K562 (cell line): ENCODE measurements around the gene TOR1AIP2. TPM values are rescaled to one million over a fixed set of nuclear protein-coding genes. Genes with fewer than 3 reads are reported as not detected.

Source experiments
- CREM ChIP-seq: IDR thresholded peaks from 2 replicates; pipeline ENCODE4 v1.6.1; 2014; ENCODE audit warnings: antibody characterized with exemption, low read depth
- EHMT2 ChIP-seq: fragments of 450-650 bp; IDR thresholded peaks from 2 replicates; pipeline ENCODE4 v1.6.1; 2018; ENCODE audit warnings: antibody characterized with exemption
- ETV5 ChIP-seq: sonication (generic); formaldehyde crosslinking; IDR thresholded peaks from 2 replicates; pipeline ENCODE4 v1.4.0; 2020; ENCODE audit warnings: low read depth, mild to moderate bottlenecking, missing genetic modification reagents
- ILK ChIP-seq: fragments of 450-650 bp; IDR thresholded peaks from 2 replicates; pipeline ENCODE4 v1.6.1; 2016; ENCODE audit warnings: missing genetic modification characterization, low read depth, mild to moderate bottlenecking, missing compliant biosample characterization, moderate library complexity, borderline replicate concordance
- JUNB ChIP-seq: fragments of 450-650 bp; formaldehyde crosslinking; conservative IDR thresholded peaks from 2 replicates; pipeline ENCODE4 v1.4.0; 2020; ENCODE audit warnings: mild to moderate bottlenecking
- LARP7 ChIP-seq: fragments of 450-650 bp; IDR thresholded peaks from 2 replicates; pipeline ENCODE4 v1.6.1; 2016
- MEF2A ChIP-seq: IDR thresholded peaks from 2 replicates; pipeline ENCODE4 v1.6.1; 2011; ENCODE audit warnings: low read depth, mild to moderate bottlenecking, low read length, moderate library complexity; ENCODE audit not compliant: control insufficient read depth
- ZNF408 ChIP-seq: fragments of 250-450 bp; sonication (Bioruptor Pico); IDR thresholded peaks from 2 replicates; pipeline ENCODE4 v1.4.0; 2020; ENCODE audit warnings: low read depth, mild to moderate bottlenecking, moderate library complexity
- ZNF436 ChIP-seq: fragments of 250-450, 450-650 bp; sonication (Bioruptor Pico); formaldehyde crosslinking; IDR thresholded peaks from 2 replicates; pipeline ENCODE4 v1.7.0; 2020; ENCODE audit warnings: mild to moderate bottlenecking
- ZNF75A ChIP-seq: fragments of 450-650 bp; formaldehyde crosslinking; IDR thresholded peaks from 2 replicates; pipeline ENCODE4 v1.4.0; 2020; ENCODE audit warnings: mild to moderate bottlenecking
- ZNF77 ChIP-seq: fragments of 250-450 bp; sonication (Bioruptor Pico); IDR thresholded peaks from 2 replicates; pipeline ENCODE4 v1.5.0; 2020
- polyA plus RNA-seq, 8 experiments: library from polyadenylated mRNA; depleted of rRNA in 4 of 8; stranded (reverse) in 5 of 8; unstranded in 3 of 8; fragments of >200 nt; fragmentation: Nextera tagmentation in 2 of 8; fragmentation: Illumina TruSeq in 1 of 8; extraction: Ambion mirVana in 2 of 8; extraction: Trizol in 1 of 8; gene quantifications; 2 replicates each; pipeline versions ENCODE4 v1.2.1 to v1.2.3, GENCODE V29; 2011 to 2014; ENCODE audit warnings: inconsistent platforms in 1 of 8, missing spikeins in 1 of 8
- total RNA-seq, 7 experiments: library from RNA; depleted of rRNA in 6 of 7; stranded (reverse); fragments of >200 nt in 6 of 7; fragmentation: Illumina TruSeq in 2 of 7; extraction: Trizol in 2 of 7; gene quantifications; 2 replicates each; pipeline versions ENCODE4 v1.2.1 to v1.2.3, GENCODE V29; 2011 to 2021; ENCODE audit warnings: low replicate concordance in 1 of 7
- TF ChIP-seq, protein P1 (sequence below): fragments of 250-450 bp; sonication (Bioruptor Pico); IDR thresholded peaks from 2 replicates; pipeline ENCODE4 v1.8.0; 2021; ENCODE audit warnings: moderate library complexity, mild to moderate bottlenecking, inconsistent platforms
- TF ChIP-seq, protein P2 (sequence below): fragments of 450-650 bp; IDR thresholded peaks from 2 replicates; pipeline ENCODE4 v1.6.1; 2018; ENCODE audit warnings: mild to moderate bottlenecking, low read depth; ENCODE audit not compliant: partially characterized antibody
- TF ChIP-seq, protein P3 (sequence below), 2 experiments: fragments of 450-650 bp; formaldehyde crosslinking in 1 of 2; IDR thresholded peaks; 2 replicates each; pipeline versions ENCODE4 v1.4.0 to v1.6.1; 2014 to 2020; ENCODE audit warnings: mild to moderate bottlenecking in 2 of 2, borderline replicate concordance in 1 of 2, low read depth in 1 of 2
- TF ChIP-seq, protein P4 (sequence below): fragments of 250-450 bp; sonication (Bioruptor Pico); IDR thresholded peaks from 2 replicates; pipeline ENCODE4 v1.4.0; 2020

The TOR1AIP2 gene
- total and polyA plus RNA-seq, 9 of the 15 experiments (the other 6 are each of a cell fraction or from before 2014, with no cell fraction given), result 16.7 to 122 (median 41.4) TPM

- TF ChIP-seq, protein P1, sequence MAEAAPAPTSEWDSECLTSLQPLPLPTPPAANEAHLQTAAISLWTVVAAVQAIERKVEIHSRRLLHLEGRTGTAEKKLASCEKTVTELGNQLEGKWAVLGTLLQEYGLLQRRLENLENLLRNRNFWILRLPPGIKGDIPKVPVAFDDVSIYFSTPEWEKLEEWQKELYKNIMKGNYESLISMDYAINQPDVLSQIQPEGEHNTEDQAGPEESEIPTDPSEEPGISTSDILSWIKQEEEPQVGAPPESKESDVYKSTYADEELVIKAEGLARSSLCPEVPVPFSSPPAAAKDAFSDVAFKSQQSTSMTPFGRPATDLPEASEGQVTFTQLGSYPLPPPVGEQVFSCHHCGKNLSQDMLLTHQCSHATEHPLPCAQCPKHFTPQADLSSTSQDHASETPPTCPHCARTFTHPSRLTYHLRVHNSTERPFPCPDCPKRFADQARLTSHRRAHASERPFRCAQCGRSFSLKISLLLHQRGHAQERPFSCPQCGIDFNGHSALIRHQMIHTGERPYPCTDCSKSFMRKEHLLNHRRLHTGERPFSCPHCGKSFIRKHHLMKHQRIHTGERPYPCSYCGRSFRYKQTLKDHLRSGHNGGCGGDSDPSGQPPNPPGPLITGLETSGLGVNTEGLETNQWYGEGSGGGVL (CRISPR knock-in tag), result no peak
- no peak for TF ChIP-seq ZNF408 (CRISPR knock-in tag)
- peak; percentile 59; the same call in 1 of the 2 replicates for TF ChIP-seq ETV5
- TF ChIP-seq CREM, result peak; percentile 96
- no peak for TF ChIP-seq MEF2A
- TF ChIP-seq ILK (tag), result no peak
- TF ChIP-seq, protein P2, sequence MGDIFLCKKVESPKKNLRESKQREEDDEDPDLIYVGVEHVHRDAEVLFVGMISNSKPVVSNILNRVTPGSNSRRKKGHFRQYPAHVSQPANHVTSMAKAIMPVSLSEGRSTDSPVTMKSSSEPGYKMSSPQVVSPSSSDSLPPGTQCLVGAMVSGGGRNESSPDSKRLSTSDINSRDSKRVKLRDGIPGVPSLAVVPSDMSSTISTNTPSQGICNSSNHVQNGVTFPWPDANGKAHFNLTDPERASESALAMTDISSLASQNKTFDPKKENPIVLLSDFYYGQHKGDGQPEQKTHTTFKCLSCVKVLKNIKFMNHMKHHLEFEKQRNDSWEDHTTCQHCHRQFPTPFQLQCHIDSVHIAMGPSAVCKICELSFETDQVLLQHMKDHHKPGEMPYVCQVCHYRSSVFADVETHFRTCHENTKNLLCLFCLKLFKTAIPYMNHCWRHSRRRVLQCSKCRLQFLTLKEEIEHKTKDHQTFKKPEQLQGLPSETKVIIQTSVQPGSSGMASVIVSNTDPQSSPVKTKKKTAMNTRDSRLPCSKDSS, result no peak
- TF ChIP-seq ZNF77 (CRISPR knock-in tag), result no peak
- no peak for TF ChIP-seq LARP7
- no peak; the same call in 1 of the 2 replicates for TF ChIP-seq EHMT2
- TF ChIP-seq JUNB, result no peak
- TF ChIP-seq ZNF75A, result no peak
- TF ChIP-seq, protein P3, sequence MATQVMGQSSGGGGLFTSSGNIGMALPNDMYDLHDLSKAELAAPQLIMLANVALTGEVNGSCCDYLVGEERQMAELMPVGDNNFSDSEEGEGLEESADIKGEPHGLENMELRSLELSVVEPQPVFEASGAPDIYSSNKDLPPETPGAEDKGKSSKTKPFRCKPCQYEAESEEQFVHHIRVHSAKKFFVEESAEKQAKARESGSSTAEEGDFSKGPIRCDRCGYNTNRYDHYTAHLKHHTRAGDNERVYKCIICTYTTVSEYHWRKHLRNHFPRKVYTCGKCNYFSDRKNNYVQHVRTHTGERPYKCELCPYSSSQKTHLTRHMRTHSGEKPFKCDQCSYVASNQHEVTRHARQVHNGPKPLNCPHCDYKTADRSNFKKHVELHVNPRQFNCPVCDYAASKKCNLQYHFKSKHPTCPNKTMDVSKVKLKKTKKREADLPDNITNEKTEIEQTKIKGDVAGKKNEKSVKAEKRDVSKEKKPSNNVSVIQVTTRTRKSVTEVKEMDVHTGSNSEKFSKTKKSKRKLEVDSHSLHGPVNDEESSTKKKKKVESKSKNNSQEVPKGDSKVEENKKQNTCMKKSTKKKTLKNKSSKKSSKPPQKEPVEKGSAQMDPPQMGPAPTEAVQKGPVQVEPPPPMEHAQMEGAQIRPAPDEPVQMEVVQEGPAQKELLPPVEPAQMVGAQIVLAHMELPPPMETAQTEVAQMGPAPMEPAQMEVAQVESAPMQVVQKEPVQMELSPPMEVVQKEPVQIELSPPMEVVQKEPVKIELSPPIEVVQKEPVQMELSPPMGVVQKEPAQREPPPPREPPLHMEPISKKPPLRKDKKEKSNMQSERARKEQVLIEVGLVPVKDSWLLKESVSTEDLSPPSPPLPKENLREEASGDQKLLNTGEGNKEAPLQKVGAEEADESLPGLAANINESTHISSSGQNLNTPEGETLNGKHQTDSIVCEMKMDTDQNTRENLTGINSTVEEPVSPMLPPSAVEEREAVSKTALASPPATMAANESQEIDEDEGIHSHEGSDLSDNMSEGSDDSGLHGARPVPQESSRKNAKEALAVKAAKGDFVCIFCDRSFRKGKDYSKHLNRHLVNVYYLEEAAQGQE (IDR thresholded peaks at IDR 0.05; ENCODE audit: borderline replicate concordance), result no peak
- TF ChIP-seq, protein P3 (CRISPR knock-in tag; IDR thresholded peaks at IDR 0.05; ENCODE audit: low read depth), result 0 out of 2 replicates have a peak, but pooled peaks have one; percentile 25
- TF ChIP-seq ZNF436 (CRISPR knock-in tag), result peak; percentile 54; the same call in 1 of the 2 replicates
- TF ChIP-seq, protein P4, sequence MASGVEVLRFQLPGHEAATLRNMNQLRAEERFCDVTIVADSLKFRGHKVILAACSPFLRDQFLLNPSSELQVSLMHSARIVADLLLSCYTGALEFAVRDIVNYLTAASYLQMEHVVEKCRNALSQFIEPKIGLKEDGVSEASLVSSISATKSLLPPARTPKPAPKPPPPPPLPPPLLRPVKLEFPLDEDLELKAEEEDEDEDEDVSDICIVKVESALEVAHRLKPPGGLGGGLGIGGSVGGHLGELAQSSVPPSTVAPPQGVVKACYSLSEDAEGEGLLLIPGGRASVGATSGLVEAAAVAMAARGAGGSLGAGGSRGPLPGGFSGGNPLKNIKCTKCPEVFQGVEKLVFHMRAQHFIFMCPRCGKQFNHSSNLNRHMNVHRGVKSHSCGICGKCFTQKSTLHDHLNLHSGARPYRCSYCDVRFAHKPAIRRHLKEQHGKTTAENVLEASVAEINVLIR (CRISPR knock-in tag), result peak; percentile 76
Observed at GRCh38 chr1:179877586-179878265, at the start of gene TOR1AIP2 (continued).
